ENCODE data around the gene CMIP.

CMIP gene

DNA sequence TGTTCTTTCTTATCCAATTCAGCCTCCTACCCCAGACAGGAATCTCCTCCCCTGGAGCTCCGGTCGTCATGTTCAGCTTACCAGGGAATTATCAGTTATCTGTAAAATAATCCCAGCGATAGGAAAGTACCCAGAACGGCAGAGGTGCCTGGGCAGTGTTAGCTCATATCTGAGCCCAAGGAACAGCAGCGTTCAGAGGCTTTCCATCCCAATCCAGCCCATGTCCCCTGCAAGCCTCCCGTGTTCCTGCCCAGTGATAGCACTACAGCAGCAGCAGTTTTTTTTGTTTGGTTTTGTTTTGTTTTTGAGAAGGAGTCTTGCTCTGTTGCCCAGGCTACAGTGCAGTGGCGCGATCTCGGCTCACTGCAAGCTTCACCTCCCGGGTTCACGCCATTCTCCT, 158.2 kb downstream of the CMIP start:
- TF ChIP-seq CTCF (IDR thresholded peaks at IDR 0.05; ENCODE audit: low read depth, low read length) = no peak
- no peak for DNase-seq (ENCODE audit: low read depth in 2 of 2)
- no peak overlapping the region for H3K4me3 ChIP-seq (replicated peaks in 1 of 2; ENCODE audit: low read depth in 2 of 2, low read length in 2 of 2)

DNA sequence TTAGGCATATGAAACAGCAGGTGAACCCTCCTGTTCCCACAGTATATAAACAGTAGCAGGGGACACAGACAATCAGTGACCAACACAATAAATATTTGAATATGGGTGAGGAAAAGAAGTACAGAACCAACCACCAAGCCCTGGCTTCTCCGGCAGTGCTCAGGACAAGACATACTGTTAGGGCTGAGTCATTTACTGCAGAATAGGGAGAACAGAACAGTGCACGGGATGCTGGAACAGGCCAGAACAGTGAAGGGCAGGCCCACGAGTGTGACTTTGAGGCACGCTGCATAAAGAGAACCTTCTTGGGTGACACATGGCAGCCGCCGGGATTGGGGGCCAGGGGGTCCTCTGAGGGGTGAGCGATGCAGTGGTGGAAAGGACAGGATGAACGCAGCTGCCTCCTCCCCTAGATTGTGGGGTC, 160.4 kb downstream of the CMIP start:
- TF ChIP-seq CTCF (IDR thresholded peaks at IDR 0.05; ENCODE audit: low read depth, low read length) = no peak
- no peak overlapping the region for H3K4me3 ChIP-seq (replicated peaks in 1 of 2; ENCODE audit: low read depth in 2 of 2, low read length in 2 of 2)
- peak; percentile 51 to 85 for DNase-seq (ENCODE audit: low read depth in 2 of 2)

DNA sequence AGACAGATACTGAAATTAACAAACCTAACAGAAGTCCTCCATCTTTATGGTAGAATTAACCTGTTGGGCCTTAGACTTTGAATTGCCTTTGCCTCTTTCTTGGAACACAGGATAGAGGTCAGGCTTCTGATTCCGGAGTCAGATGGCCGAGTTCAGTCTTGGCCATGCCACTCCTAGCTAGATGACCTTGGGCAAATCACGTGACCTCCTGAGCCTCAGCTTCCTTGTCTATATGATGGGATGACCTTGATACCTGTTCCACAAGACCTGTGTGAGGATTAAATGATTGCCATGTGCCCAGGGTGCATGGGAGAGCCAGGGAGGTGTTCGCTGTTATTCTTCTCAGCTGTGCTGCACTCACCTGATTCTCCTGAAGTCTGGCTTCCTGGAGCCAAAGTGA, 161.4 kb downstream of the CMIP start:
- no peak for TF ChIP-seq CTCF (IDR thresholded peaks at IDR 0.05; ENCODE audit: low read depth, low read length)
- no peak for DNase-seq (ENCODE audit: low read depth in 2 of 2)
- no peak overlapping the region for H3K4me3 ChIP-seq (replicated peaks in 1 of 2; ENCODE audit: low read depth in 2 of 2, low read length in 2 of 2)

DNA sequence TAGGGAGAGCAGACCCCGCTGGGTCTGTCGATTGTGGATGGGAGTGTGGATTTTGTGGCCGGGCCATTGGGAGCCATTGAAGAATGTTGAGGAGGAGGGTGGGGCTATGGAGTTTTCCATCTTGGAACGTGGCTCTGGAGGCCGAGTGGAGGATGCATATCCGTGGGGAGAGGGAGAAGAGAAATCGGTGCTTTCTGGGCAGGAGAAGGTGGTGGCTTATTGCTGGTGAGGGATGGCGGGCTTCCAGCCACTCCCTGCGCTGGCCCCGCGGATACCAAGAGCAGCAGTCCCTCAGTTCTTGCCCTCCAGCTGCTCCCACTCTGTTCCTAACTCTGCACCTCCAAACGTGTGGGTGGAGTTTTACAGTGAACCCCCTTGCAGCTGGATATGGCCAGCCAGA, 162.4 kb downstream of the CMIP start:
- no peak for DNase-seq (ENCODE audit: low read depth in 2 of 2)
- no peak for TF ChIP-seq CTCF (IDR thresholded peaks at IDR 0.05; ENCODE audit: low read depth, low read length)
- no peak overlapping the region for H3K4me3 ChIP-seq (replicated peaks in 1 of 2; ENCODE audit: low read depth in 2 of 2, low read length in 2 of 2)

- no peak overlapping the region for H3K4me3 ChIP-seq (replicated peaks in 1 of 2; ENCODE audit: low read depth in 2 of 2, low read length in 2 of 2)
Measured at GRCh38 chr16:81607805-81608522, 163.4 kb downstream of the CMIP start.

DNA sequence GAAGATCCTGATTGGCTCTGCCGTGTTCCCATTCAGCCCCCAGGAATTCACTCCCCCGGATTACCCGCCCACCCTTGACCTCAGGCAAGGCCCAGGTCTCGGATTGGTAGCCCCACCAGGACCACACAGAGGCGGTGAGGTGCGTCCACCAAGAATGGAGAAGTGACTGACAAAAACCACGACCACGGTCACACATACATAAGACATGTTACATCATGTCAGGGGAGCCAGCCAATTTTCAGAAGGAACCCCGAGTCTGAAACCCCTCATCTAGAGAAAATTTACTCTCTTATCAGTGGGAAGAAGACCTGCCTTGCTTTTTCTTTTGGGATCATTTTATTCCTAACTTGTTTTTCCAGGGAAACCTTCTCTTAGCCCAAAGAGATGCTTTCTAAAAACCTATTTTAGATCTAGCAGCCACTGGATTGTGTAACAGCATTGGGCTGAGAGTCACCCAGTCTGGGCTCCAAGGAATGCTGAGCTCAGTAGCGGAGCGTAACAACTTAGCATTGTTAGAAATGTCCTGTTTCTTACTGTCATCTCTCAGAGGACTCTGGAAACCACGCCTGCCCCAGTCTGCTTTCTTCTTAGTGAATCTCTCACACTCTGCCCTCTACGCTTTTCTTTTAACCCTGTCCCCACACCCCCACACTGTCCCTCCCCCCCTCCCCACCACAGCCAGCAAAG, 164.1 kb downstream of the CMIP start:
- no peak overlapping the region for H3K4me3 ChIP-seq (replicated peaks in 1 of 2; ENCODE audit: low read depth in 2 of 2, low read length in 2 of 2)
- no peak for TF ChIP-seq CTCF (IDR thresholded peaks at IDR 0.05; ENCODE audit: low read depth, low read length)
- peak; percentile 69 to 90 for DNase-seq (ENCODE audit: low read depth in 2 of 2)

More at GRCh38 chr16:81607805-81608522, 163.4 kb downstream of the CMIP start:
- TF ChIP-seq CTCF (IDR thresholded peaks at IDR 0.05; ENCODE audit: low read depth, low read length) = no peak
- DNase-seq (ENCODE audit: low read depth in 2 of 2) = no peak

Measured in cardiac fibroblast (primary cell).